HG02970 (cell line): ENCODE results near the gene LOC128125822.
"Not testable (repeated sequence)": the region's sequence is repeated elsewhere in the genome, so short reads cannot be mapped to it uniquely, and the experiment has no call there.

Experiments used
- ATAC-seq: cut with Tn5 transposase; IDR thresholded peaks from one replicate; pipeline ENCODE4 v1.9.1; 2021; ENCODE audit warnings: mild to moderate bottlenecking, moderate library complexity, moderate number of reproducible peaks; ENCODE audit not compliant: unreplicated experiment, low FRiP score

The LOC128125822 gene

DNA sequence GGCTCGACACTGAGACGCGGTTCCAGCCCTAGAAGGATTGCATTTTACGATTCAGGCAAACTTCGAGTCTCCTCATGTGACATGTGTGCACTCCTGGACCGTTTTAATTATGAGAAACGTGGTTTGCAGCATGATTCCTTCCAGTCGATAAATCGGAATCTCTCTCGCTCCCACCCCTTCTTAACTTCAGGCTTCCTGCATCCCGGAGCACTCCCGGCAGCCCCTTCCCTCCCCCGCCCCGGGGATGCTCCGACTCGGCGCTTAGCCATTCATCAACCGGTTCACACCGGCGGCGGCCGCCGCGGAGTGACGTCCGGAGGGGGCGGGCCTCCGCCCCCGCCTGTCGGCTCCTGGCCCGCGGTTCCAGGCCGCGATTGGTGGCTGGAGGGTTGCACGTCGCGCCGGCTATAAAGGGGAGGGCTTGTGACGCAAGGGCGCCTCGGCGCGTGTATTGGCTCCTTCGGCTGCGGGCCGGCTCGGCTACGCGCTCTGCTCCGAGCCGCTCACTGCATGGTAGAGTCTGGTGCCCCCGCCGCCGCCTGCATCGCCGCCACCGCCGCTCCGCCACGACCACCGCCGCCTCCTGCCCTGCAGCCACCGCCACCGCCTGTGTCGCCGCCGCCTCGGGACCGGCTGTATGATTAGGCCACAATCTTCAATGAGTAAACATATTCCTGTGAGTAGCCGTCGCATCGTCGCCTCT, at the start of gene LOC128125822, which contains the start of gene PTP4A1:
LOC128125822 (plus strand) TSS at position 437 of the 703 bp plus-strand sequence.
PTP4A1 (plus strand) TSS at position 437 of the 703 bp plus-strand sequence. CDS start 4,401 bp downstream, outside the sequence.
- ATAC-seq, result peak; percentile 91

DNA sequence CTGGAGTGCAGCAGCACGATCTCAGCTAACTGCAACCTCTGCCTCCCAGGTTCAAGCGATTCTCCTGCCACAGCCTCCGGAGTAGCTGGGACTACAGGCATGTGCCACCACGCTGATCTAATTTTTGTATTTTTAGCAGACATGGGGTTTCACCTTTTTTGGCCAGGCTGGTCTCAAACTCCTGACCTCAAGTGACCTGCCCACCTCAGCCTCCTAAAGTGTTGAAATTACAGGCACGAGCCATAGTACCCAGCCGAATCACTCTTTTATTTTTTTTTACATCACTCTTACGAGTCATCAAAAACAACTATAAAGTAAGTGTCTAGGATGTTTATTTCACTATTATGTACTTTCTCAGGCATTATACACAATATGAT, 49.4 kb upstream of the LOC128125822 start:
- not testable (repeated sequence) for ATAC-seq

DNA sequence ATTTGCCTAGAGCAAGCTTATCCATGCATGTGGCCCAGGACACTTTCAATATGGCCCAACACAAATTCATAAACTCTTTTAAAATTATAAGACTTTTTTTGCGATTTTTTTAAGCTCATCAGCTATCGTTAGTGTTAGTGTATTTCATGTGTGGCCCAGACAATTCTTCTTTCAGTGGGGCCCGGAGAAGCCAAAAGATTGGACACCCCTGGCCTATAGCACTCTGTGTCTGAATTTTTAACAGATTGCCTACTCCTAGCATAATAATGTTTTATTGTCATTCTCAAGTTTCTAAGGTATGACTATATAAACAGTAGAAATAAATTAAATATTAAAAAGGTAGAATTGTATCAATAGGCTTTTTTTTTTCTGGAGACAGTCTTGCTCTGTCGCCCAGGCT, 48.6 kb upstream of the LOC128125822 start:
- ATAC-seq, result no peak

DNA sequence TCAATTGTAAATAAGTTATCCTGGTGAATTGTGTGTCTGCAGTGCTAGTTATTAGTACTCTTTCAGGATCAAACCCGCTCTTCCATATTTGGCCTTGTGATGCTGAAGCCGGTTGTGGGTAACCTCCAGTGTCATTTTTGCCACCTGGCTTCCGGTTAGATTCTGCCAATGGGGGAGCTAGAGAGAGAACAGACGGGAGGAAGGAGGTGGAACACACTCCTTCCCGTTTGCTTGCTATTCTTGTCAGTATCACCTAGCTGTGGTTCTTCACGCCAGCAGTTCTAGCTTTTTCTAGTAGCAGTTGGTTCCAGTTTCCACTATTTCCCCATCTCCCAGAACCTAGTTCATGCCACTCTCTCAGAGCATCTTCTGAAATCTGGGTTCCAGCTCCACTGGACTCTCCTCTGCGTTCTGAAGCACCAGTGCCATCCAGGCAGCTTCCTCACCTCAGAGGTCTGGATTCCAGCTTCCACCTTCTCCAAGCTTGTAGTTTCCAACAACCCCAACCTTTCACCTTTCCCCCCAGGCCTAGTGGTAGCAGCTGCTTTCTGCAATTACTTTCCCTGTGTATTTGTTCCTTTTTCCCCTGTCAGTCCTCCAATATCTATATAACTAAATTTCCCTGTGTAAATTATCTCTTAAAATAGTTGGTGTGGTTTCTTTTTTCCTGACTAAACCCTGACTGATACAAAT, 46.9 kb upstream of the LOC128125822 start:
- no peak for ATAC-seq

DNA sequence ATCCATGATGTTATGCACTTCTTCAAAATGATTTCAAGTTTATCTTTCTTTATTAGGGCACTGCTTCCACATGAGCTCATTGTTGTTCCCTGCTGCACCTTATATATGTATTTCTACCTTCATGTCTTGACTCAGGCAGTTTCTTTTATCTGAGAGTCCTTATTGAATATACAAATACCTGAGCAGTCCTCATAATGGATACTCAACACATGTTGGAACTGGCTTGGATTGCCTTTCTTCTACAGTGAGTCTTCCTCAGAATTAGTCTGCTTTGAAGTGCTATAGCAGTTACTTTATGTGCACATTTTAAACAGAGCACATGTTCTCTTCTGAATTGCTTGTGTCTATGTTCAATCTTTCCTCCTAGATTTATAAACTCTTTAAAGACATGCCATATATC, 45.3 kb upstream of the LOC128125822 start:
- ATAC-seq, result no peak

DNA sequence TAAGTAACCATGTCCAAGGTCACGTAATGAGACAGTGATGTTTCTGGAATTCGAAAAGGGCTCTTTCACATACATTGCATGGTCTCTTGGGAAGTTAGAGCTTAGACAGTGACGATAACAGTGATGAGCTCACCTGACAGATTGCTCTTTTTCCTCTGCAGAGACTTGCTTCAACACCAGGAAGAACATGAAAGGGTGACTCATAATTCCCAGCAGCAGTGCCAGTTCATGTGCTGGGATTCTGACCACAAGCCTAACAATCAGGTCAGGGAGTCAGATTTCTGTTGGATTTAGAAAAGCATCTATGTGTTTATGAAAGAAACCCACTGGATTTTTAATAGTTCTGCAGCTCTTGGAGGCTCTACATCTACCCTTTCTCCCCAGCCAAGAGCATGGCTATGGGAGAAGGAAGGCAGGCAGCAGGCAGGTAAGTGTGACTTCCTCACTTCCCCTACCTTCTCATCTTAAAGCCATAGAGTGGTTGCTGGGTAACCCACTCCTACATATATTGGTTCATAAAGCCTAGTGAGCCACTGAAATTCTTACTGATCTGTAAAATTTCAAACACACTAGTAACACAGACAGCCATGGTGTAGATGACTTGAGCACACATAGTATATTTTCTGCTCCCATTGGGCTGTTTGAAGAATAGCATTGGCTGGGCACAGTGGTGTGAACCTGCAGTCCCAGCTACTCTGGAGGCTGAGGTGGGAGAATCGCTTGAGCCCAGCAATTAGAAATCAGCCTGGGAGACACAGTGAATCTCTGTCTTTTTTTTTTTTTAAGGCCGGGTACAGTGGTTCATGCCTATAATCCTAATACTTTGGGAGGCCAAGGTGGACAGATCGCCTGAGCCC, 44.4 kb upstream of the LOC128125822 start:
- no peak for ATAC-seq

DNA sequence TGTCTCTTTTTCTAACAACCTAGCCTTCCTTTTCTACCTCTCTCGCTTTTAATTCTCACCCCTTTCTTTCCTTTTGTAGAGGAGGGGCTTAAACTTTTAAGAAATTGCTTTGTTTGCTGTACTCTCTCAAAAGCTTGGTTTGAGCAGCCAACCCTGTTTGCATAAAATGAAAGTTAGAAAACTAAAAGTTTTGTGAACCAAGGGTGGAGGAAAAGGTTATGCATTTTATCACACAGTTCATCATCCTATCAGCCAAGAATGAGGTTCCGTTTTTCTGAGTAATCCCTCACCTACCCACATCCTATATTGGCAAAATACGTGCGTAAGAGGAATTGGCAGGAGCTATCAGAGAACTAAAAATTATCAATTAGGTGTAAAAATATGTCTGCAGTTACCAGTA, 42.8 kb upstream of the LOC128125822 start:
- no peak for ATAC-seq

DNA sequence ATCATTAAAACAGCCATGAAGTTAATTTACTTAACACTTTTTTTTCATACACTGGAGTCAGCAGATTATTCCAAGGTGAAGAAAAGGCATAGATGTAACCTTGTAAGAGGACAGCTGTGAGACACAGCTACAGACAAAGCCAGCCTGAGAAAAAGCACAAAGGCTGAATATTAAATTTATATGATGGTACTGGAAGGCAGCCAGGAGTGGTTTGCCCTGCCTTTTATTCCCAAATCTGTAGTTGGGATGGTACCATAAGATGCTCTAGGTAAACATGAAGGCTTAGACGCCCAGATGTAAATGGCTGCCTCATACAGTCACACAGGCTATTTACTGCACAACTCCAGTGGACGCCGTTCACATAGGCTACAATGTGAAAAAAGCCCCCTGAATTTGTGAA, 42.1 kb upstream of the LOC128125822 start:
- no peak for ATAC-seq

DNA sequence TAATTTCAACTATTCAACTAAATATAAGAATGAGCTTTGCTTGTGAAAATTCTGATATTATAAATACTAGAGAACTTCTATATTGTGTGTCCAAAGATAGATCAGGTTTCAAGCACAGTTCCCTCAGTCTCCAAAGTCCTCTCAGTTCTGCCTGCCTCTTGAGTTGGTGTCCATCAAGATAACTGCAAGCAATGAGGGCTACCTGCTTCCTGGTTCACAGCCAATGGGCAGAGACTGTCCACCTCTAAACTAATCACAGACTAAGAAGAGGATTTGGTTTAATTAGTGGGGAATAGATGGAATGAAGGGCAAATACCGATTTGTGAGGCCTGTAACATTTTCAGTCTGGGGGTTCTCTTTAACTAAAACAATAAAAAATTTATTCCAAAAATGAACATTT, 41.3 kb upstream of the LOC128125822 start:
- ATAC-seq, result no peak

DNA sequence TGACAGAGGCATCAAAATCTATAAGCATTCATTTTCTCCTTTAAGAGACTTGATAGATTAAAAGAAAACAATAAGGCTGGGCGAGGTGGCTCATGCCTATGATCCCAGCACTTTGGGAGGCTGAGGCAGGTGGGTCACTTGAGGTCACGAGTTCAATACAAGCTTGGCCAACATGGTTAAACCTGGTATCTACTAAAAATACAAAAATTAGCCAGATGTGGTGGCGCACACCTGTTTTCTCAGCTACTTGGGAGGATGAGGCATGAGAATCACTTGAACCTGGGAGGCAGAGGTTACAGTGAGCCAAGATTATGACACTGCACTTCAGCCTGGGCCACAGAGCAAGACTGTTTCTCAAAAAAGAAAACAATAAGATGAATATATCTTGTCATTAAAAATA, 39.3 kb upstream of the LOC128125822 start:
- no peak for ATAC-seq

DNA sequence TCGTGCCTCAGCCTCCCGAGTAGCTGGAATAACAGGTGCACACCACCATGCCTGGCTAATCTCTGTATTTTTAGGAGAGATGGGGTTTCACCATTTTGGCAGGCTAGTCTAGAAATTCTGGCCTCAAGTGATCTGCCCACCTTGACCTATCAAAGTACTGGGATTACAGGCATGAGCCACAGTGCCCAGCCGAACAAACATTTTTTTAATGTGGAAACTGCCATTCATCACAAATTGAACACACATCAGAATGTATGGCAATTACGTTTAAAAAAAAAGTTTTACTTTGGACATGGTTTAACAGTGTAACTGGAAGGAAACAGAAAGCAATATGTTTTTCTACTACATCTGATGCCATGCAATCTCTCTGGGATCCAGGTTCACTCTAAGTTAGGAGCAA, 38.3 kb upstream of the LOC128125822 start:
- no peak for ATAC-seq

DNA sequence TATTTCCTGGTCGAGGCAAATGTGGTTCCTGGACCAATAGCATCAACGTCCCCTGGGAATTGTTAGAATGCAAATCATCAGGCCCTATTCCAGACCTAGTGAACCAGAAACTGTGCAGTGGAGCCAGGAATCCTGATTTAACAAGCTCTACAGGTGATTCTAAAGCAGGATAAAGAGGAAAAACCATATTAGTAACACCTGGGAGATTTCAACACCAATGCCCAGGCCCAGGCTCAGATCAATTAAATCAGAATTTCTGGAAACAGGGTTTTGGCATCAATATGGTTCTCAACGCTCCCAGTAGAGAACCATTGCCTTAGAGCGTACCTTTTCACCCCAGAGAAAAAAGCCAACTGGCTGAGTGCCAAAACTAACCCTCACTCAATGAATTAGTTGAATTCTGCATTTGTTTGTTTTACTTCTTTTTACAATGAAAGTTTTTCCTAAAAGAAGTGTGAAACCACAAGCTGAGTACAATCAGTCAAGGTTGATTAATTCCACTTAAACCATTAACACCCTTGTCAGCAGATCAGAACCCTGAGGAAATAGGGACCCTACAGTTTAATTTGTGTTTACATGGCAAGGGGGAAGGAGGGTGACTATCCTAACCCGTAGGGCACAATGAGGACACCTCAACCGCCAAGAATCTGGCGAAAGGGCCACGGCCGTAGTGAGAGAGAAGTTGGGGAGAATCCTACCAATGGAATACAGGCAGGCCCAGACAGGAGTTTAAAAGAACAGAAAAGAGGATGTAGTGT, 34.9 kb upstream of the LOC128125822 start:
- no peak for ATAC-seq

DNA sequence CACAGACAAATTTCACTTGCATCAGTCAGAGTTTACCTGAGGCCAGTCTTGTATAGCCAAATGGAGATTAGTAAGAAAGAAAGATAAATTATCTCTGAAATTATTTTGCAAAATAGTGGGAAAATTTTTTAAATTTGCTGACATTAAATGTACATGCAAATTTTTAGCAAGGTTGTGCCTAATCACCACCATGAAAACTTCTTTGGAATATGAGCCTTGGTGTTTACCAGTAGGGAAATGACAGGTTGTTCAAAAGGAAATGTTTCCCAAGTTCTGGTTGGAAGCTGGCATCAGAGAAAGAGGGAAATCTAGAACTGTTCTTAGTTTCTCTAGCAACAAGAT, 34.4 kb upstream of the LOC128125822 start:
- ATAC-seq, result no peak

DNA sequence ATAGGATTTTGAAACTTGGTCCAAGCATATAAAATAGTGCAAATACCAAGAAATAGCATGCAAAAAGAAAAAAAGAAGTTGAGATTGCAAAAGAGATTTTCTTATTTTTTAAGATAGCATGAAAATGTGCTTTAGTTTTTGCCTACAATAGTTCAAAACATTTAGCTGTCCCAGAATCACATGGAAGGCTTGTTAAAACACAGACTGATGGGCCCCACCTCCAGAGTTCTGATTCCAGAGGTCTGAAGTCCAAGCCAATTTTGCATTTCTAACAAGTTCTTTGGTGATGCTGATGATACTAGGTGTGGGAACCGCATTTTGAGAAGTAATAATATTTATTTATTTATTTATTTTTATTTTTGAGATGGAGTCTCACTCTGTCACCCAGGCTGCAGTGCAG, 33.7 kb upstream of the LOC128125822 start:
- no peak for ATAC-seq

DNA sequence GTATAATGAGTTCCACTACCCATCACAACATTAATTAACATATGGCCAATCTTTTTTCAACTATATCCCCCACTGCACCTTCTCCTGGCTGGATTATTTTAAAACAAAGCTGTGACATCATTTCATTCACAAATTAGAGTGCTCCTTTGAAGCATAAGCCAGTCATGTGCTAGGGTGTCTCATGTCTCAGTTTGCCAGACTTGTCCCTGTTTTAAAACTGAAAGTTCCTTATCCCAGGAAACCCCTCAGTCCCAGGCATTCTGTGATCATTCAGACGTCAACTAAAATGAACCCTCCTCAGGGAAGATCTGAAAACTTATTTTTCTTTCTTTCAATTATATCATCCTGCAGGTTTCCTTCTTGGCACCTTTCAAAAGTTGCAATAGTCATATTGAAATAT, 29.3 kb upstream of the LOC128125822 start:
- no peak for ATAC-seq

DNA sequence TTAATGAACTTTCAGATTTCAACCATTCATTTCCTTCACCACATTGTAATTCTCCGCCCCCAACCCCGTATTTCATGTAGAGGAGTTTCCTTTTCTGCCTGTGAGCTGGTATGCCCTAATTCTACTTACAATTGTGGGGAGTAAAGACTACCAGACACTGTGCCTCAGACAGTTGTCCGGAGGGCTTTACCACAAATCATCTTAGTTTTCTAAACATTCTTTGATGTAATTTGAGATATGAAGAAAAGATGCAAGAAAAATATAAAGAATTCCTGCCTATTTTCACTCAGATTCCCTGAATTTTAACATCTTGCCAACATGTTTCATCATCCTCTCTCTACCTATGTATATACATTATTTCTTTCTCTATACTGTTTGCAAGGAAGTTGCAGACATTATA, 28.3 kb upstream of the LOC128125822 start:
- no peak for ATAC-seq

DNA sequence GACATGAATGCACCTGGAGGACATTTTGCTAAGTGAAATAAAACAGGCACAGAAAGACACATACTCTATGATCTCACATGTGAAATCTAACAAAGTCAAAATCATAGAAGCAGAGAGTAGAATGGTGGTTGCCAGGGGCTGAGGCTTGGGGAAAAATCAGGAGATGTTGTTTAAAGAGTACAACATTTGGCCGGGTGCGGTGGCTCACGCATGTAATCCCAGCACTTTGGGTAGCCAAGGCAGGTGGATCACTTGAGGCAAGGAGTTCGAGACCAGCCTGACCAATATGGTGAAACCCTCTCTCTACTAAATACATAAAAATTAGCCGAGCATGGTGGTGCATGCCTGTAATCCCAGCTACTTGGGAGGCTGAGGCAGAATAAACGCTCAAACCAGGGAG, 26.0 kb upstream of the LOC128125822 start:
- ATAC-seq, result no peak

DNA sequence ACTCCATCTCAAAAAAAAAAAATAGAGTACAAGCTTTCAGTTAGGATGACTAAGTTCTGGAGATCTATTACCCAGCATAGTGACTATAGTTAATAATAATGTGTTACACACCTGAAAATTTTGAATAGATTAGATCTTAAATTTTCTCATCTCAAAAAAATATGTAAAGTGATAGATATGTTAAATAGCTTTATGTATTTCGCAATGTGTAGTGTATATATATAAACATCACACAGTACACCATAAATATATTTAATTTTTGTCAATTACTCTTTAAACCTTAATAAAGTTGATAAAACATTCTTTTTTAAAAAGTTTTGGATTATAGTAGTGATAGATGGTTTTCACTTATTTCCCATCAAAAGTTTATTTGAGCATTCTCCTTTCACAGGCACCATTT, 25.6 kb upstream of the LOC128125822 start:
- no peak for ATAC-seq

DNA sequence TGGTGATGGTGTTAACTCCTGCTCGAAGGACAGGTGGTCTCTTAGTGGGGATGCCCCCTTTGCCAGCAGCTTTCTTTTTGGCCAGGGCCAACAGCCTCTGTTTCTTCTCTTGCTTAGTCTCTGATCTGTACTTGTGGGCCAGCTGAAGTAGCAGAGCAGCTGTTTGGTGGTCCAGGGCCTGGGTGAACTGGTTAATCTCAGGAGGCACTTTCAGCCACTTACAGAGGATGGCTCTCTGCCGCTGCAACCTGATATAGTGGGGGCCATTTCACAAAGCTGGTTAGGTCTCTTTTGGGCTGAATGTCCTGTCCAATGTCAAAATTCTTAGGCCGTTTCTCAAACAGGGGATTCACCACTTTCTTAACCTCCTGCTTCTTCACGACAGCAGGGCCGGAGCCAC, 23.2 kb upstream of the LOC128125822 start:
- ATAC-seq, result no peak

DNA sequence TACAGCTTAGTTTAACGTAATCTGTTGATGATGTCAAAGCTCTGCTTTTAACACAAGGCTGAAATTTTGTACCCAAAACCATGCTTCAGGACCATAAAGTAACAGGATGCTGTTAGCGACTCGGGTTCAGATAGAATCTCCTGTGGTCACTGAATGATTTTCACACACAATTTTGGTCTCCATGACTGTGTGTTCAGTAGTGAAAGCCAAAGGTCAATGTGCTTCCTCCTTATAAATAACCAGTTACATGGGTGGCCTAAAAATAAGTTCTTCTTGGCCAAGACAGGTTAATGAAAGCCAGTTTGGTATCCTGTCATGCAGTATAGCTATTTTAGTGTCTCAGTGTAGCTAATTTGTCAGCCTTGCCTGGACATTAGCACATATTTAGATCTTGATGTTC, 19.1 kb upstream of the LOC128125822 start:
- peak; percentile 96 for ATAC-seq

DNA sequence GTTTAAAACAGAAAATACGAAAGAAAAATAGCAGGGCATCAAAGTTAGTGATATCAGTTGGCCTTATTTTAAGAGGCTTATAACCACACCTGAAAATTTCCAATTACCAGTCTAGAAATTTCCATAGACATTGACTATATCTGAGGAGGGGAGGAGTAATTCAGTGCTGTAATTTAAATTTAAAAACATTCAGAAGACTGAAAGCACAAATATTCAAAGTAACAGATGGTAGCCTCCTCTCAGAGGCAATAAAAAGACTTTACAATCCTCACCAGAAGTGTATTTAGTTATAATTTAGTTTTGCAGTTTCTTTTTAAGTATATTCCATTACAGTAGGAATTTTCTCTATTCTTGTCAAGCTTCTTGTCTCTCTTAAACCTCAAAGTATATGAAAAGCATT, 18.4 kb upstream of the LOC128125822 start:
- no peak for ATAC-seq
